ENCODE measurements around the gene DAGLA. TPM values are rescaled to one million over a fixed set of nuclear protein-coding genes. Genes with fewer than 3 reads are reported as not detected.
A peak's percentile ranks its signal among the peaks of the same experiment; 100 is the strongest.

The DAGLA gene, protein sequence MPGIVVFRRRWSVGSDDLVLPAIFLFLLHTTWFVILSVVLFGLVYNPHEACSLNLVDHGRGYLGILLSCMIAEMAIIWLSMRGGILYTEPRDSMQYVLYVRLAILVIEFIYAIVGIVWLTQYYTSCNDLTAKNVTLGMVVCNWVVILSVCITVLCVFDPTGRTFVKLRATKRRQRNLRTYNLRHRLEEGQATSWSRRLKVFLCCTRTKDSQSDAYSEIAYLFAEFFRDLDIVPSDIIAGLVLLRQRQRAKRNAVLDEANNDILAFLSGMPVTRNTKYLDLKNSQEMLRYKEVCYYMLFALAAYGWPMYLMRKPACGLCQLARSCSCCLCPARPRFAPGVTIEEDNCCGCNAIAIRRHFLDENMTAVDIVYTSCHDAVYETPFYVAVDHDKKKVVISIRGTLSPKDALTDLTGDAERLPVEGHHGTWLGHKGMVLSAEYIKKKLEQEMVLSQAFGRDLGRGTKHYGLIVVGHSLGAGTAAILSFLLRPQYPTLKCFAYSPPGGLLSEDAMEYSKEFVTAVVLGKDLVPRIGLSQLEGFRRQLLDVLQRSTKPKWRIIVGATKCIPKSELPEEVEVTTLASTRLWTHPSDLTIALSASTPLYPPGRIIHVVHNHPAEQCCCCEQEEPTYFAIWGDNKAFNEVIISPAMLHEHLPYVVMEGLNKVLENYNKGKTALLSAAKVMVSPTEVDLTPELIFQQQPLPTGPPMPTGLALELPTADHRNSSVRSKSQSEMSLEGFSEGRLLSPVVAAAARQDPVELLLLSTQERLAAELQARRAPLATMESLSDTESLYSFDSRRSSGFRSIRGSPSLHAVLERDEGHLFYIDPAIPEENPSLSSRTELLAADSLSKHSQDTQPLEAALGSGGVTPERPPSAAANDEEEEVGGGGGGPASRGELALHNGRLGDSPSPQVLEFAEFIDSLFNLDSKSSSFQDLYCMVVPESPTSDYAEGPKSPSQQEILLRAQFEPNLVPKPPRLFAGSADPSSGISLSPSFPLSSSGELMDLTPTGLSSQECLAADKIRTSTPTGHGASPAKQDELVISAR
- 1 to 10 TPM; 1.1 to 5.4 (median 3.0) TPM for total RNA-seq

DNA sequence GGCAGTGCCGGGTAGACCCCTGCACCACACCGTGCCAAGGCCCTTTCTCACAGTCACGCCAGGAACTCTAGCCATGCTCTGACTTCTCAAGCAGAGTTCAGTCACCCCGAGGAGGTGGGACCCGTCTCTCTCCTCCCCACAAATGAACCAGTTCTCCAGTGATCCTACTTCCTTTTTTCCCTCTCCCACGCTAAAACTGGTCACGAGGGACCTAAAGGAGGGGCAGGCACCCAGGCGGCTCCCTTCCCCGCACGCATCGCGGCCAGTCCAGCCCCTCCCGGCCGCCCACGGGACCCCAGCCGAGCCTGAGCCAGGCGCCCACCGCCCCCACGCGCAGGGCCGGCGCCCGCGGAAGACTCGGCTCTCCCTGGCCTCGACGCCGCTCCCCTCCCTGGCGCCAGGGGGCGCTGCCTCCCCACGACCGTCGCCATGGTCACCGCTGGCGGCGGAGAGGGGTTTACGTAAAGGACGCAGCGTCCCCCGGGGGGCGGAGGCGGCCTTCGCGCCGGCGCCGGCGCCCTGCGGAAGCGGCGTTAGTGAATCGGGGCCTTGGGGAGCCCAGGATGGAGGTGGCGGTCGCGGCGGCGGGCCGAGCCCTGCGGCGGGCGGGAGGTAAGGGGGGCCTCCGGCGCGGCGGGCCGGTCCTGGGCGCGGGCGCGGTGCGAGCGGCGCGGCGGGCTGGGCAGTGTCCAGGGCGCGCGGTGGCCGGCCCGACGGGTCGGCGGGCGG is at the start of gene DAGLA:
DAGLA (plus strand) TSS at position 499 of the 729 bp plus-strand sequence. CDS start 39,765 bp downstream, outside the sequence.
- Histone ChIP-seq H3K9me3 (no peaks in the 10 kb centered on the region), H3K4me1 (peaks cover 0 to 46% (median 2%) of the 10 kb centered on the region in 4 donors), H3K4me3 (peak within 1 kb of the TSS; percentile 29 to 61 (median 40)), H3K27ac (peak within 1 kb of the TSS; percentile 43 to 81 (median 57)), H3K27me3 (peaks cover 0 to 5% of the 10 kb centered on the region in 2 donors), H3K36me3 (no peaks in the 10 kb centered on the region)
- WGBS, 2 donors = 2 to 4% methylated on average over 22 to 75 of the region's 84 CpGs
- peak; percentile 57 to 62 for DNase-seq (ENCODE audit: low spot score in 2 of 2)
- TF ChIP-seq EP300 (IDR thresholded peaks at IDR 0.05) = peak in 1 of 2 donors; percentile 46
- TF ChIP-seq, protein P1, sequence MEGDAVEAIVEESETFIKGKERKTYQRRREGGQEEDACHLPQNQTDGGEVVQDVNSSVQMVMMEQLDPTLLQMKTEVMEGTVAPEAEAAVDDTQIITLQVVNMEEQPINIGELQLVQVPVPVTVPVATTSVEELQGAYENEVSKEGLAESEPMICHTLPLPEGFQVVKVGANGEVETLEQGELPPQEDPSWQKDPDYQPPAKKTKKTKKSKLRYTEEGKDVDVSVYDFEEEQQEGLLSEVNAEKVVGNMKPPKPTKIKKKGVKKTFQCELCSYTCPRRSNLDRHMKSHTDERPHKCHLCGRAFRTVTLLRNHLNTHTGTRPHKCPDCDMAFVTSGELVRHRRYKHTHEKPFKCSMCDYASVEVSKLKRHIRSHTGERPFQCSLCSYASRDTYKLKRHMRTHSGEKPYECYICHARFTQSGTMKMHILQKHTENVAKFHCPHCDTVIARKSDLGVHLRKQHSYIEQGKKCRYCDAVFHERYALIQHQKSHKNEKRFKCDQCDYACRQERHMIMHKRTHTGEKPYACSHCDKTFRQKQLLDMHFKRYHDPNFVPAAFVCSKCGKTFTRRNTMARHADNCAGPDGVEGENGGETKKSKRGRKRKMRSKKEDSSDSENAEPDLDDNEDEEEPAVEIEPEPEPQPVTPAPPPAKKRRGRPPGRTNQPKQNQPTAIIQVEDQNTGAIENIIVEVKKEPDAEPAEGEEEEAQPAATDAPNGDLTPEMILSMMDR (IDR thresholded peaks at IDR 0.05) = peak; percentile 94 to 99 (median 99)
- TF ChIP-seq POLR2A (IDR thresholded peaks at IDR 0.05) = peak in 1 of 2 donors; percentile 16

DNA sequence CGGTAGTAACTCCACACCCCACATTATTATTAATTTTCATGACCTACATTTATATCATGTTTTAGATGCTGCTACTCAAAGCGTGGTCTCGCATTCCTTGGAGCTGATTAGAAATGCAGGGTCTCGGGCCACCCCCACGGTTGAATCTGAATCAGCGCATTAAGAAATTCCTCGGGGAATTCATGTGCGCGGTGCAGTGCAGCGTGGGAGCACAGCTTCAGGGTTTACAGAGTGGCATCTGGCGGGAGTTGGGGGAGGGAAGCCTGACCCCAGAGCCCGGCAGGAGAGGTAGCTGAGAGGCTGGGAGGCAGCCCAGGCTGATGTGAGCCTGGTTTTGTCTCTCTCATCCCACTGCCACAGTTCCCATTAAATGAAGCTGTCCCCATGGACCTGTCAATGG is 48.1 kb upstream of the DAGLA start:
- Histone ChIP-seq H3K27me3 (peaks cover 0 to 6% of the 10 kb centered on the region in 2 donors), H3K4me1 (no peaks in the 10 kb centered on the region), H3K36me3 (no peaks in the 10 kb centered on the region), H3K4me3 (no peak overlapping the region), H3K27ac (no peak overlapping the region), H3K9me3 (no peaks in the 10 kb centered on the region)
- TF ChIP-seq, protein P1 (IDR thresholded peaks at IDR 0.05) = no peak
- TF ChIP-seq POLR2A (IDR thresholded peaks at IDR 0.05) = no peak
- TF ChIP-seq EP300 (IDR thresholded peaks at IDR 0.05) = no peak
- DNase-seq (ENCODE audit: low spot score in 2 of 2) = no peak
- 31 to 39% methylated on average over 7 to 12 of the region's 12 CpGs for WGBS, 2 donors

- peaks cover 0 to 6% of the 10 kb centered on the region in 2 donors for H3K27me3 ChIP-seq
- WGBS, 2 donors = 100% methylated on average over 1 of the region's 1 CpG
- no peaks in the 10 kb centered on the region for H3K36me3 ChIP-seq
- DNase-seq (ENCODE audit: low spot score in 2 of 2) = no peak
- H3K9me3 ChIP-seq = no peaks in the 10 kb centered on the region
- H3K4me3 ChIP-seq = no peak overlapping the region
- peaks cover 0 to 4% (median 0%) of the 10 kb centered on the region in 4 donors for H3K4me1 ChIP-seq
- H3K27ac ChIP-seq = no peak overlapping the region
- TF ChIP-seq, protein P1 (IDR thresholded peaks at IDR 0.05) = no peak
- TF ChIP-seq EP300 (IDR thresholded peaks at IDR 0.05) = no peak
- no peak for TF ChIP-seq POLR2A (IDR thresholded peaks at IDR 0.05)
Observed at GRCh38 chr11:61635304-61635703, 44.9 kb upstream of the DAGLA start.

DNA sequence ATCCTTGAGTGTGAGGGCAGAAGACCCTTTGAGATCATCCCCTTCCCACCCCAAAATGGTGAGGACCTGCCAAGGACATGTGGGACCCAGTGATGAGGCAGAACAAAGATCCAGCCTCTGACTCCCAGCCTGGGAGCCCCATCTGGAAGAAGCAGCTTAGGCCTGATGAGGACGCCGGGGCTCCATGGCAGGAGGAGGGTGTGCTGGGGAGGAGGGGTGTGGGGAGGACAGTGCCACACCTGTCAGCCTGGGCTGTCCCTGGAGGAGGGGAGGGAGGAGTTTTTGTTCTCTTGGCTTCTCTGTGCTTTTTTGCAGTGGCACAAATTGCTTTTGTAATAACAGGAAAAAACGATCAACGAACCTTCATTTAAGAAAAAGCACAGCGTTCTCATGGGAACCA is 44.4 kb upstream of the DAGLA start:
- Histone ChIP-seq H3K9me3 (no peaks in the 10 kb centered on the region), H3K4me1 (peaks cover 0 to 4% (median 0%) of the 10 kb centered on the region in 4 donors), H3K27me3 (peaks cover 0 to 6% of the 10 kb centered on the region in 2 donors), H3K27ac (no peak overlapping the region), H3K4me3 (no peak overlapping the region), H3K36me3 (no peaks in the 10 kb centered on the region)
- WGBS, 2 donors = 64 to 72% methylated on average over 5 of the region's 5 CpGs
- TF ChIP-seq EP300 (IDR thresholded peaks at IDR 0.05) (no peak), POLR2A (IDR thresholded peaks at IDR 0.05) (no peak)
- TF ChIP-seq, protein P1 (IDR thresholded peaks at IDR 0.05) = no peak
- no peak for DNase-seq (ENCODE audit: low spot score in 2 of 2)

All from tibial nerve (tissue), 4 donors.